ENCODE results near the gene DEPDC7.

GRCh38 chr11:32991898-32992297 lies 23.8 kb upstream of the DEPDC7 start:
- no peak for TF ChIP-seq CTCF (IDR thresholded peaks at IDR 0.05)
- no peak for TF ChIP-seq POLR2A (IDR thresholded peaks at IDR 0.05)
